Osteoblast (primary cell): ENCODE data around the gene SNCG. TPM values are rescaled to one million over a fixed set of nuclear protein-coding genes. Genes with fewer than 3 reads are reported as not detected.

Experiments
- DNase-seq: peaks from one replicate; pipeline ENCODE4 v3.0.0; 2011; ENCODE audit warnings: low spot score, mixed read lengths; ENCODE audit not compliant: insufficient read length; ENCODE audit errors: missing footprints
- H2AFZ ChIP-seq: 2 replicates; pipeline ENCODE4 v1.6.0; 2011; ENCODE audit warnings: mild to moderate bottlenecking, low read length
- H3K27ac ChIP-seq: 2 replicates; pipeline ENCODE4 v1.5.1; 2011; ENCODE audit warnings: mild to moderate bottlenecking, low read depth, low read length, moderate library complexity
- H3K27me3 ChIP-seq: 2 replicates; pipeline ENCODE4 v1.6.0; 2012; ENCODE audit warnings: mild to moderate bottlenecking, control low read depth, inconsistent platforms, low read length, moderate library complexity; ENCODE audit not compliant: insufficient read depth
- H3K36me3 ChIP-seq: 2 replicates; pipeline ENCODE4 v1.5.1; 2011; ENCODE audit warnings: mild to moderate bottlenecking, low read length, control low read depth, moderate library complexity; ENCODE audit not compliant: insufficient read depth
- H3K4me1 ChIP-seq: 2 replicates; pipeline ENCODE4 v1.5.1; 2011; ENCODE audit warnings: mild to moderate bottlenecking, low read length, control low read depth, moderate library complexity; ENCODE audit not compliant: insufficient read depth
- H3K4me2 ChIP-seq: 2 replicates; pipeline ENCODE4 v1.6.0; 2011; ENCODE audit warnings: mild to moderate bottlenecking, low read length; ENCODE audit not compliant: insufficient read depth
- H3K4me3 ChIP-seq: fragments of 200-600 bp; sonication (generic); 3 replicates; pipeline ENCODE4 v1.5.1; 2012; ENCODE audit warnings: mild to moderate bottlenecking, low read length, inconsistent platforms; ENCODE audit not compliant: insufficient read depth
- H3K79me2 ChIP-seq: 2 replicates; pipeline ENCODE4 v1.6.0; 2012; ENCODE audit warnings: mild to moderate bottlenecking, low read length, control low read depth, inconsistent platforms; ENCODE audit not compliant: insufficient read depth
- H3K9me3 ChIP-seq: 2 replicates; pipeline ENCODE4 v1.5.1; 2011; ENCODE audit warnings: low read depth, low read length, control low read depth
- H4K20me1 ChIP-seq: 2 replicates; pipeline ENCODE4 v1.6.0; 2012; ENCODE audit warnings: mild to moderate bottlenecking, low read length, control low read depth; ENCODE audit not compliant: insufficient read depth
- CTCF ChIP-seq: IDR thresholded peaks from 2 replicates; pipeline ENCODE4 v1.5.1; 2011; ENCODE audit warnings: mild to moderate bottlenecking, low read depth, low read length, moderate library complexity; ENCODE audit errors: extremely low read depth
- total RNA-seq: library from RNA; depleted of rRNA; stranded (reverse); fragments of >200 nt; gene quantifications from 2 replicates; pipeline ENCODE4 v1.2.3, GENCODE V29; 2012

SNCG gene
- total RNA-seq, 1 donor, result 0.36 TPM

- H3K27ac ChIP-seq, result no peak overlapping the region
- no peak overlapping the region for H2AFZ ChIP-seq
- H3K79me2 ChIP-seq, result no peaks in the 10 kb centered on the region
- H3K9me3 ChIP-seq, result no peaks in the 10 kb centered on the region
- H4K20me1 ChIP-seq, result no peaks in the 10 kb centered on the region
- no peaks in the 10 kb centered on the region for H3K27me3 ChIP-seq
- TF ChIP-seq CTCF, result no peak
- H3K4me3 ChIP-seq, result no peak overlapping the region
- no peak overlapping the region for H3K4me2 ChIP-seq
- H3K4me1 ChIP-seq, result peaks cover 7% of the 10 kb centered on the region
- peak; percentile 42 for DNase-seq
- no peaks in the 10 kb centered on the region for H3K36me3 ChIP-seq
These were observed 17.7 kb upstream of the SNCG start for GRCh38 chr10:86940677-86941076.

- TF ChIP-seq CTCF, result no peak
- Histone ChIP-seq H2AFZ (no peak overlapping the region), H3K27me3 (peaks cover 2% of the 10 kb centered on the region), H3K4me2 (no peak overlapping the region), H3K36me3 (no peaks in the 10 kb centered on the region), H4K20me1 (no peaks in the 10 kb centered on the region), H3K4me1 (peaks cover 7% of the 10 kb centered on the region), H3K4me3 (no peak overlapping the region), H3K27ac (no peak overlapping the region), H3K79me2 (no peaks in the 10 kb centered on the region), H3K9me3 (no peaks in the 10 kb centered on the region)
- DNase-seq, result no peak
These were observed 17.0 kb upstream of the SNCG start for GRCh38 chr10:86941426-86941825.

- Histone ChIP-seq H3K27me3 (peaks cover 2% of the 10 kb centered on the region), H3K79me2 (no peaks in the 10 kb centered on the region), H3K4me2 (peak overlapping the region; percentile 4), H3K4me3 (no peak overlapping the region), H2AFZ (no peak overlapping the region), H4K20me1 (no peaks in the 10 kb centered on the region), H3K36me3 (no peaks in the 10 kb centered on the region), H3K9me3 (no peaks in the 10 kb centered on the region), H3K4me1 (peaks cover 2% of the 10 kb centered on the region), H3K27ac (no peak overlapping the region)
- TF ChIP-seq CTCF, result no peak
- DNase-seq, result peak; percentile 29
These were observed 16.4 kb upstream of the SNCG start for GRCh38 chr10:86941991-86942421.

- no peaks in the 10 kb centered on the region for H3K79me2 ChIP-seq
- peak overlapping the region; percentile 4 for H3K4me2 ChIP-seq
- H3K4me1 ChIP-seq, result no peaks in the 10 kb centered on the region
- no peaks in the 10 kb centered on the region for H3K9me3 ChIP-seq
- no peak overlapping the region for H3K27ac ChIP-seq
- peak overlapping the region; percentile 41 for H2AFZ ChIP-seq
- peak; percentile 65 for DNase-seq
- H4K20me1 ChIP-seq, result no peaks in the 10 kb centered on the region
- H3K36me3 ChIP-seq, result no peaks in the 10 kb centered on the region
- TF ChIP-seq CTCF, result no peak
- peaks cover 4% of the 10 kb centered on the region for H3K27me3 ChIP-seq
- H3K4me3 ChIP-seq, result no peak overlapping the region
These were observed 15.7 kb upstream of the SNCG start for GRCh38 chr10:86942441-86943315.
